GM12878 (cell line): Measurements from ENCODE around the gene IGSF8. TPM values are rescaled to one million over a fixed set of nuclear protein-coding genes. Genes with fewer than 3 reads are reported as not detected.

Experiments
- ATAC-seq: fragments of 200-7000 bp; cut with Tn5 transposase; 3 replicates; pipeline ENCODE4 v1.9.1; 2020; ENCODE audit warnings: mild to moderate bottlenecking, moderate library complexity
- BruUV-seq: library from RNA; stranded (reverse); fragments of 400-500 nt; replicated peaks from 2 replicates; lab custom pipeline; 2021; lab: Mats Ljungman, UMichigan
- CTCF ChIA-PET: fragments of 300-600 bp; sonication (Branson Sonifier 250); formaldehyde crosslinking; extraction: SDS; loops from one replicate; lab custom pipeline; 2021; ENCODE audit warnings: inconsistent platforms; lab: Yijun Ruan, JAX
- POLR2A ChIA-PET: fragments of 350-600 bp; formaldehyde crosslinking; extraction: SDS; loops from one replicate; lab custom pipeline; 2021; ENCODE audit warnings: inconsistent platforms; lab: Charles Lee
- RAD21 ChIA-PET: fragments of 300-600 bp; sonication (Branson Sonifier 250); formaldehyde crosslinking; loops from one replicate; lab custom pipeline; 2023; ENCODE audit warnings: antibody characterized with exemption; ENCODE audit not compliant: unreplicated experiment; lab: Charles Lee
- SMC1A ChIA-PET: fragments of 300-600 bp; sonication (Branson Sonifier 250); formaldehyde crosslinking; loops from one replicate; lab custom pipeline; 2023; ENCODE audit not compliant: unreplicated experiment, uncharacterized antibody; lab: Charles Lee
- DNase-seq: peaks from one replicate; pipeline ENCODE4 v3.0.0-alpha.2; 2011; ENCODE audit warnings: low read depth, low spot score
- FAIRE-seq: peaks from 3 replicates; lab custom pipeline; 2011; peaks lifted over from hg19 to GRCh38; lab: Jason Lieb, UNC
- H2AFZ ChIP-seq: 2 replicates; pipeline ENCODE4 v1.6.0; 2011; ENCODE audit warnings: low read depth, low read length, control low read depth; ENCODE audit not compliant: control insufficient read depth
- H3K27ac ChIP-seq: 2 replicates; pipeline ENCODE4 v1.5.1; 2011; ENCODE audit warnings: control low read depth; ENCODE audit not compliant: control insufficient read depth, insufficient read depth
- H3K27me3 ChIP-seq, 2 experiments: replicated peaks in 1 of 2; 2 replicates each; pipeline versions ENCODE4 v1.6.0 to v1.6.1; 2011; ENCODE audit warnings: low read length in 1 of 2; ENCODE audit not compliant: control insufficient read depth in 2 of 2, insufficient read depth in 2 of 2
- H3K36me3 ChIP-seq, 2 experiments: 2 replicates each; pipeline ENCODE4 v1.5.1; 2011; ENCODE audit warnings: low read length in 1 of 2; ENCODE audit not compliant: control insufficient read depth in 2 of 2, insufficient read depth in 2 of 2
- H3K4me1 ChIP-seq: 2 replicates; pipeline ENCODE4 v1.6.1; 2011; ENCODE audit warnings: mild to moderate bottlenecking, low read length, moderate library complexity, mixed read lengths; ENCODE audit not compliant: control insufficient read depth, insufficient read depth
- H3K4me2 ChIP-seq: 2 replicates; pipeline ENCODE4 v1.6.0; 2011; ENCODE audit warnings: control low read depth; ENCODE audit not compliant: control insufficient read depth, insufficient read depth
- H3K4me3 ChIP-seq: fragments of 200-600 bp; sonication (generic); 2 replicates; pipeline ENCODE4 v1.5.1; 2016
- H3K79me2 ChIP-seq: 2 replicates; pipeline ENCODE4 v1.6.0; 2011; ENCODE audit warnings: low read length; ENCODE audit not compliant: control insufficient read depth, insufficient read depth
- H3K9ac ChIP-seq: 2 replicates; pipeline ENCODE4 v1.8.0; 2011; ENCODE audit warnings: low read length, control low read depth, mixed read lengths; ENCODE audit not compliant: control insufficient read depth, insufficient read depth
- H3K9me3 ChIP-seq: replicated peaks from 3 replicates; pipeline ENCODE4 v1.5.1; 2011; ENCODE audit warnings: mild to moderate bottlenecking, low read length; ENCODE audit not compliant: control insufficient read depth, insufficient read depth
- H4K20me1 ChIP-seq: 2 replicates; pipeline ENCODE4 v1.6.0; 2011; ENCODE audit not compliant: control insufficient read depth, insufficient read depth
- IKZF1 ChIP-seq: fragments of 450-650 bp; conservative IDR thresholded peaks from 2 replicates; pipeline ENCODE4 v1.6.1; 2017; ENCODE audit warnings: antibody characterized with exemption, mild to moderate bottlenecking
- MYC ChIP-seq: IDR thresholded peaks from 2 replicates; pipeline ENCODE4 v1.6.1; 2011; ENCODE audit warnings: mild to moderate bottlenecking, low read length, moderate library complexity, inconsistent platforms; ENCODE audit not compliant: insufficient read depth, insufficient replicate concordance, insufficient read length, severe bottlenecking
- NR2C1 ChIP-seq: fragments of 450-650 bp; IDR thresholded peaks from 2 replicates; pipeline ENCODE4 v1.6.1; 2017; ENCODE audit warnings: antibody characterized with exemption, mild to moderate bottlenecking, moderate library complexity
- RCOR1 ChIP-seq: conservative IDR thresholded peaks from 2 replicates; pipeline ENCODE4 v1.6.1; 2012; ENCODE audit warnings: low read depth, low read length, improper control_type of control experiment
- WGBS: methylation state at CpG from one replicate; pipeline ENCODE4 v1.1.6; 2016; ENCODE audit warnings: low lambda C conversion rate; ENCODE audit not compliant: insufficient replicate concordance, insufficient coverage; ENCODE audit errors: missing lambda C conversion rate; 5-methylcytosine and 5-hydroxymethylcytosine counted together
- in situ Hi-C: fragments of 300-500 bp; cut with MboI; formaldehyde crosslinking; loops from 9 replicates; pipeline ENCODE4 v1.14.3; 2018; ENCODE audit warnings: mixed read lengths
- intact Hi-C: fragments of 100-400 bp; cut with micrococcal nuclease; formaldehyde crosslinking; loops from one replicate; pipeline ENCODE4 v1.14.2; 2022; ENCODE audit not compliant: unreplicated experiment
- polyA plus RNA-seq, 11 experiments: library from polyadenylated mRNA; depleted of rRNA in 4 of 11; unstranded in 6 of 11; stranded (reverse) in 5 of 11; fragments of >200 nt; fragmentation: Nextera tagmentation in 4 of 11; fragmentation: Illumina TruSeq in 1 of 11; extraction: Ambion mirVana in 4 of 11; extraction: Trizol in 1 of 11; gene quantifications; 1 replicate in 1 of 11; 2 replicates in 10 of 11; pipeline versions ENCODE4 v1.2.1 to v1.2.3, GENCODE V29; 2011 to 2016; ENCODE audit warnings: inconsistent platforms in 2 of 11, missing spikeins in 2 of 11, low read depth in 1 of 11
- total RNA-seq, 4 experiments: library from RNA; depleted of rRNA in 3 of 4; stranded (reverse); fragments of >200 nt in 3 of 4; fragmentation: Illumina TruSeq in 1 of 4; extraction: Trizol in 1 of 4; gene quantifications; 2 replicates each; pipeline versions ENCODE4 v1.2.1 to v1.2.3, GENCODE V29; 2013 to 2021
- TF ChIP-seq, protein P1 (sequence below): fragments of 450-650 bp; formaldehyde crosslinking; IDR thresholded peaks from 2 replicates; pipeline ENCODE4 v1.5.0; 2022; ENCODE audit warnings: mild to moderate bottlenecking, missing genetic modification characterization

The IGSF8 gene
- total and polyA plus RNA-seq, 10 of the 15 experiments (the other 5 are each of a cell fraction or from before 2014, with no cell fraction given), result 0.64 to 24.7 (median 13.9) TPM

DNA sequence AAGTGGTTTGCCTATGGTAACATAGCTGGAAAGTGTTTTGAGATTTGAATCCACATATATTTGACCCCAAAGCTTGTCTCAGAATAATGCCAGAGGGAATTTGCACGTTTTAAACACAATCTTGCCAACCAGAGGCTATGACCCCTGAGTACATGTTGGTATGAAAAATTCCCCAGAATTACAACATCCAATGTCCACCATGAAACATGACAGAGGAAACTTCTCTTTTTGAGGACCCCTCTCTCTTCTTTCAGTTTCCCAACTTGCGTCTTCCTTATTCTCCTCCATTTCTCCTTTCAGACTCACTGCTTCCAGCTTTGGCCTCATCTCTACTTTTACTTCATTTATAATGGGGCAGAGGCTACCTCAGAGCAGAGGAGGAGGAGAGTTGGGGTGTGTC is 22.6 kb downstream of the IGSF8 start:
- POLR2A ChIA-PET, result no interaction called here
- SMC1A ChIA-PET, result interaction anchor here (1.1 to 8.9 kb wide), 4 partner anchors 9 to 68 kb away, joined by 3 to 89 read pairs (median 6); no protein-coding TSS in a partner anchor
- H3K4me2 ChIP-seq, result no peak overlapping the region
- H3K79me2 ChIP-seq, result no peaks in the 10 kb centered on the region
- no peaks in the 10 kb centered on the region for H3K36me3 ChIP-seq
- ATAC-seq (no peak), FAIRE-seq (no peak), DNase-seq (no peak)
- no peaks in the 10 kb centered on the region; a peak in 1 of 4 replicates for H3K27me3 ChIP-seq
- no peaks in the 10 kb centered on the region for H4K20me1 ChIP-seq
- H3K4me1 ChIP-seq, result peaks cover 13% of the 10 kb centered on the region
- RAD21 ChIA-PET, result interaction anchor here (1.7 kb wide), 1 partner anchor 29 kb away, joined by 6 read pairs; no protein-coding TSS in a partner anchor
- in situ Hi-C loops, result no loop called here
- H2AFZ ChIP-seq, result no peak overlapping the region
- no peak for TF ChIP-seq RCOR1
- TF ChIP-seq, protein P1, sequence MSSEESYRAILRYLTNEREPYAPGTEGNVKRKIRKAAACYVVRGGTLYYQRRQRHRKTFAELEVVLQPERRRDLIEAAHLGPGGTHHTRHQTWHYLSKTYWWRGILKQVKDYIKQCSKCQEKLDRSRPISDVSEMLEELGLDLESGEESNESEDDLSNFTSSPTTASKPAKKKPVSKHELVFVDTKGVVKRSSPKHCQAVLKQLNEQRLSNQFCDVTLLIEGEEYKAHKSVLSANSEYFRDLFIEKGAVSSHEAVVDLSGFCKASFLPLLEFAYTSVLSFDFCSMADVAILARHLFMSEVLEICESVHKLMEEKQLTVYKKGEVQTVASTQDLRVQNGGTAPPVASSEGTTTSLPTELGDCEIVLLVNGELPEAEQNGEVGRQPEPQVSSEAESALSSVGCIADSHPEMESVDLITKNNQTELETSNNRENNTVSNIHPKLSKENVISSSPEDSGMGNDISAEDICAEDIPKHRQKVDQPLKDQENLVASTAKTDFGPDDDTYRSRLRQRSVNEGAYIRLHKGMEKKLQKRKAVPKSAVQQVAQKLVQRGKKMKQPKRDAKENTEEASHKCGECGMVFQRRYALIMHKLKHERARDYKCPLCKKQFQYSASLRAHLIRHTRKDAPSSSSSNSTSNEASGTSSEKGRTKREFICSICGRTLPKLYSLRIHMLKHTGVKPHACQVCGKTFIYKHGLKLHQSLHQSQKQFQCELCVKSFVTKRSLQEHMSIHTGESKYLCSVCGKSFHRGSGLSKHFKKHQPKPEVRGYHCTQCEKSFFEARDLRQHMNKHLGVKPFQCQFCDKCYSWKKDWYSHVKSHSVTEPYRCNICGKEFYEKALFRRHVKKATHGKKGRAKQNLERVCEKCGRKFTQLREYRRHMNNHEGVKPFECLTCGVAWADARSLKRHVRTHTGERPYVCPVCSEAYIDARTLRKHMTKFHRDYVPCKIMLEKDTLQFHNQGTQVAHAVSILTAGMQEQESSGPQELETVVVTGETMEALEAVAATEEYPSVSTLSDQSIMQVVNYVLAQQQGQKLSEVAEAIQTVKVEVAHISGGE, result no peak
- no peak for TF ChIP-seq MYC
- no peak for TF ChIP-seq IKZF1
- no peak for TF ChIP-seq NR2C1
- BruUV-seq, result no TSS peak
- CTCF ChIA-PET, result interaction anchor here (0.8 to 49.8 kb wide), 4 partner anchors 9 to 176 kb away, joined by 3 to 1035 read pairs (median 520); partner anchors contain the start of genes IGSF8, KCNJ10 and KCNJ9
- no peak overlapping the region for H3K9ac ChIP-seq
- intact Hi-C loops, result no loop called here
- H3K4me3 ChIP-seq, result no peak overlapping the region
- no peak overlapping the region for H3K27ac ChIP-seq
- WGBS, result 15% methylated on average over 2 of the region's 2 CpGs
- H3K9me3 ChIP-seq, result no peaks in the 10 kb centered on the region
